HEK293 (cell line): ENCODE measurements around the gene CACNA1C.

Experiments used
- AEBP2 ChIP-seq: fragments of 450-650 bp; formaldehyde crosslinking; IDR thresholded peaks from 2 replicates; pipeline ENCODE4 v1.5.1; 2016; ENCODE audit warnings: missing biosample characterization, missing genetic modification characterization, borderline replicate concordance
- EGR2 ChIP-seq: fragments of 450-650 bp; formaldehyde crosslinking; IDR thresholded peaks from 2 replicates; pipeline ENCODE4 v1.5.1; 2016; ENCODE audit warnings: low read depth, missing biosample characterization, missing genetic modification characterization
- HIC1 ChIP-seq: fragments of 450-650 bp; formaldehyde crosslinking; IDR thresholded peaks from 2 replicates; pipeline ENCODE4 v1.5.1; 2016; ENCODE audit warnings: missing biosample characterization, missing genetic modification characterization
- KLF8 ChIP-seq: fragments of 450-650 bp; formaldehyde crosslinking; IDR thresholded peaks from 2 replicates; pipeline ENCODE4 v1.5.1; 2016; ENCODE audit warnings: missing biosample characterization, missing genetic modification characterization
- PRDM6 ChIP-seq: fragments of 450-650 bp; formaldehyde crosslinking; IDR thresholded peaks from 2 replicates; pipeline ENCODE4 v1.5.1; 2017; ENCODE audit warnings: missing biosample characterization, missing genetic modification characterization
- RBAK ChIP-seq: fragments of 450-650 bp; formaldehyde crosslinking; IDR thresholded peaks from 2 replicates; pipeline ENCODE4 v1.5.1; 2016; ENCODE audit warnings: missing biosample characterization, missing genetic modification characterization
- SP3 ChIP-seq: fragments of 450-650 bp; formaldehyde crosslinking; IDR thresholded peaks from 2 replicates; pipeline ENCODE4 v1.5.1; 2016; ENCODE audit warnings: missing biosample characterization, missing genetic modification characterization
- SP7 ChIP-seq: fragments of 450-650 bp; formaldehyde crosslinking; IDR thresholded peaks from 2 replicates; pipeline ENCODE4 v1.5.1; 2016; ENCODE audit warnings: missing biosample characterization, missing genetic modification characterization
- WT1 ChIP-seq: fragments of 450-650 bp; formaldehyde crosslinking; IDR thresholded peaks from 2 replicates; pipeline ENCODE4 v1.5.1; 2016; ENCODE audit warnings: missing biosample characterization, missing genetic modification characterization
- ZBTB6 ChIP-seq: fragments of 450-650 bp; formaldehyde crosslinking; IDR thresholded peaks from 2 replicates; pipeline ENCODE4 v1.5.1; 2017; ENCODE audit warnings: missing biosample characterization, missing genetic modification characterization
- ZFP3 ChIP-seq: fragments of 450-650 bp; formaldehyde crosslinking; IDR thresholded peaks from 2 replicates; pipeline ENCODE4 v1.5.1; 2016; ENCODE audit warnings: low read depth, missing biosample characterization, missing genetic modification characterization
- ZNF148 ChIP-seq: fragments of 450-650 bp; formaldehyde crosslinking; IDR thresholded peaks from 2 replicates; pipeline ENCODE4 v1.5.0; 2017; ENCODE audit warnings: missing biosample characterization, missing genetic modification characterization, borderline replicate concordance
- ZNF2 ChIP-seq: fragments of 450-650 bp; formaldehyde crosslinking; IDR thresholded peaks from 2 replicates; pipeline ENCODE4 v1.5.1; 2016; ENCODE audit warnings: missing biosample characterization, missing genetic modification characterization
- ZNF266 ChIP-seq: fragments of 450-650 bp; formaldehyde crosslinking; IDR thresholded peaks from 2 replicates; pipeline ENCODE4 v1.5.1; 2016; ENCODE audit warnings: missing biosample characterization, missing genetic modification characterization, low read depth
- ZNF366 ChIP-seq: fragments of 450-650 bp; formaldehyde crosslinking; conservative IDR thresholded peaks from 2 replicates; pipeline ENCODE4 v1.5.1; 2016; ENCODE audit warnings: missing biosample characterization, missing genetic modification characterization
- ZNF423 ChIP-seq: fragments of 450-650 bp; formaldehyde crosslinking; IDR thresholded peaks from 2 replicates; pipeline ENCODE4 v1.5.1; 2016; ENCODE audit warnings: missing biosample characterization, missing genetic modification characterization
- ZNF510 ChIP-seq: fragments of 450-650 bp; formaldehyde crosslinking; IDR thresholded peaks from 2 replicates; pipeline ENCODE4 v1.5.1; 2018; ENCODE audit warnings: mild to moderate bottlenecking, missing genetic modification characterization, missing biosample characterization; ENCODE audit not compliant: insufficient replicate concordance
- ZNF518A ChIP-seq: fragments of 450-650 bp; formaldehyde crosslinking; conservative IDR thresholded peaks from 2 replicates; pipeline ENCODE4 v1.5.1; 2016; ENCODE audit warnings: low read depth, missing biosample characterization, missing genetic modification characterization
- ZNF571 ChIP-seq: fragments of 450-650 bp; formaldehyde crosslinking; IDR thresholded peaks from 2 replicates; pipeline ENCODE4 v1.5.0; 2017; ENCODE audit warnings: missing biosample characterization, missing genetic modification characterization
- ZNF624 ChIP-seq: fragments of 450-650 bp; formaldehyde crosslinking; IDR thresholded peaks from 2 replicates; pipeline ENCODE4 v1.5.1; 2017; ENCODE audit warnings: missing biosample characterization, missing genetic modification characterization
- ZNF670 ChIP-seq: fragments of 450-650 bp; formaldehyde crosslinking; IDR thresholded peaks from 2 replicates; pipeline ENCODE4 v1.5.1; 2016; ENCODE audit warnings: missing biosample characterization, missing genetic modification characterization, low read depth
- ZSCAN4 ChIP-seq: fragments of 450-650 bp; formaldehyde crosslinking; IDR thresholded peaks from 2 replicates; pipeline ENCODE4 v1.5.1; 2017; ENCODE audit warnings: missing biosample characterization, missing genetic modification characterization

CACNA1C gene

GRCh38 chr12:2004113-2004929, 48.5 kb upstream of the CACNA1C start, which contains the start of gene DCP1B (continued):
- TF ChIP-seq ZNF624 (tag by site-specific recombination) (no peak), AEBP2 (tag by site-specific recombination) (no peak), ZFP3 (tag by site-specific recombination) (no peak), HIC1 (tag by site-specific recombination) (no peak), SP7 (tag by site-specific recombination) (peak; percentile 95), ZNF366 (tag by site-specific recombination) (peak; percentile 94), ZNF148 (tag by site-specific recombination) (no peak; the same call in 1 of the 2 replicates), RBAK (0 out of 2 replicates have a peak, but pooled peaks have one; percentile 19), ZNF423 (tag by site-specific recombination) (no peak), ZNF2 (tag by site-specific recombination) (peak; percentile 90), ZSCAN4 (tag by site-specific recombination) (peak; percentile 52), SP3 (peak; percentile 92), ZBTB6 (tag by site-specific recombination) (peak; percentile 92), PRDM6 (tag by site-specific recombination) (peak; percentile 78), EGR2 (tag by site-specific recombination) (peak; percentile 80), ZNF670 (no peak), ZNF510 (tag by site-specific recombination) (no peak), ZNF571 (tag by site-specific recombination) (no peak), ZNF518A (peak; percentile 97), WT1 (tag by site-specific recombination) (peak; percentile 44; the same call in 1 of the 2 replicates), ZNF266 (tag by site-specific recombination) (no peak), KLF8 (tag by site-specific recombination) (peak; percentile 97)
